HG02970 (cell line): ENCODE measurements around the gene CREG2.
"Not testable (repeated sequence)": the region's sequence is repeated elsewhere in the genome, so short reads cannot be mapped to it uniquely, and the experiment has no call there.

ENCODE experiments used
- ATAC-seq: cut with Tn5 transposase; IDR thresholded peaks from one replicate; pipeline ENCODE4 v1.9.1; 2021; ENCODE audit warnings: mild to moderate bottlenecking, moderate library complexity, moderate number of reproducible peaks; ENCODE audit not compliant: unreplicated experiment, low FRiP score

CREG2 gene

GRCh38 chr2:101349893-101350662 is 37.2 kb downstream of the CREG2 start:
- no peak for ATAC-seq

DNA sequence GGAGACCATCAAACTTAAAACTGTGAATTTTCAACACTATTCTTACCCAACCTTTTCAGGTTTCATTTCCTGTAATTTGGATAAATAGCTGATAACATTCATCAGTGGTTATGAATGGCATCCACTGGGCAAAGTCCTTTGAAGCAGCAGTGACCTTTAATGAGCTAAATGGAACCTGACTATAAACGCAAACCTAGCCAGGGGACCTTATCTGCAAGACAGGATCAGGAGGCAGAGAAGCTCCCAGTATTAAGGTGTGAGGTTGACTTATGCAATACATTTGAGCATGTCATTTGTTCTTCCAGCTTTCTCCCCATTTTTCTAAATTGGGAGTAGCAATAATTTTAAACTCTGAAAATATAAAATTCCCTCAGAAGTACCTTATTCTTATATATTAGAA is 38.4 kb downstream of the CREG2 start:
- no peak for ATAC-seq

DNA sequence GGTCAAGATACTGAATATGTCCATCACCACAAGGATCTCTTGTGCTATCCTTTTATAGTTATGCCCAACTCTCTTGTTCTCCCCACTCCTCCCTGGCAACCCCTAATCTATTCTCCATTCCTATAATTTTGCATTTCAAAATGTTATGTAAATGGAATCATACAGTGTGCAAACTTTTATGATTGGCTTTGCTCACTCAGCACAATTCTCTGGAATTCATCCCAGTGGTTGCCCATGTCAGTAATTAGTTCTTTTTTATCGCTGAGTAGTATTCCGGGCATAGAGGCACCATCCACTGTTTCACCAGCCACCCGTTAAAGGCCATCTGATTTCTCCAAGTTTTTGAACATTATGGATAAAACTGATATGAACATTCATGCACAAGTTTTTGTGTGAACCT is 40.4 kb downstream of the CREG2 start:
- ATAC-seq, result no peak

DNA sequence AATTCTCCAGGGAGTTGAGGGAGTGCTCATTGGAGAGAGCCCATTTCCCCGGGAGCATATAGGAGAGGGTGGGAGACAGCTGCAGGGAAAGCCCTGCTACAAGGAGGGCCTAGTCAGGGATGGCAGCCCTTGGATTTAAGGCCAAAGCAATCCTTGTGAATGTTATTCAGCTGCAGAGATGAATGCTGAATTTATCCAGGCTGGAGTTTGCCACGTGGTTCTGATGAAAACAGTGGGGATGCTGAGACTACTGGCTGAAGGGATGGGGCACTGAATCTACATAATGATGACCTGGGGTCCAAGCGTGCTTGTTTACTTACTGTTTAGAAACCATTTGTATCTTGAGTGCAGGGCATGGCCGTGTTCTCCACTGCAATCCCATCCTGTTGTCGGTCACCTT is 43.2 kb downstream of the CREG2 start:
- no peak for ATAC-seq

GRCh38 chr2:101342625-101343008 is 44.7 kb downstream of the CREG2 start:
- no peak for ATAC-seq

DNA sequence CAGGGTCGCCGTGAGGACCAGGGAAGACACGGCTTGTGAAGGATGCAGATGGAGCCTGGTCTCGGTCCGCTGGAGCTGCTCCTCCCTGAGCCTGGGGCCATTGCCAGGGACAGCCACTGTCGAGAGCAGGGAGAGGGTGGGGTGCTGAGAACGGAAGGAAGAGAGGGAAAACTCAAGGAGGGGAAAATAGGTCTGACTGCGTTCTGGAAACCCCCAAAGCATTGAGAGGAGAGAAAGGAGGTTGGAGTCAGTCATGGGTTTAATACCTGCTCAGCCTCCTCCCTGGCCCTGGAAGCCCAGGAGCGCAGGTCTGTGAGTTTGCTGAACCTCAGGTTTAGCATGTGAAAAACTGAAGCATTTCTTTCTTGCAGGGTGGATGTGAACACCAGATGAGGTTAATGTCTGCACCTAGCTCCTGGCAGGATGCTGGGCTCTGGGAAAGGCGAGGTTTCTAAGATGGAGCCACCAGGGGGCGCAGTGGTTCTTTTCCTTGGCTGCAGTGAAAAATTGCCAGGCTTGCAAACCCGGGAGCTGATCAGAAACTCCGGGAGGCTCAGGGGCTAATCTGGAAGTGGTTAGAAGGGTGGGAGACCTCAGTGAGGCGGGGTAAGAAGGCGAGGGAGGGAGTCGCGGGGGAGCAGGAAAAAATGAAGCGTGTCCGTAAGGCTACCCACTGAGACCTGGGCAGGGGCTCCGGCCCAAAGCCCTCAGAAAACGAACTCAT is 45.2 kb downstream of the CREG2 start:
- ATAC-seq, result no peak

DNA sequence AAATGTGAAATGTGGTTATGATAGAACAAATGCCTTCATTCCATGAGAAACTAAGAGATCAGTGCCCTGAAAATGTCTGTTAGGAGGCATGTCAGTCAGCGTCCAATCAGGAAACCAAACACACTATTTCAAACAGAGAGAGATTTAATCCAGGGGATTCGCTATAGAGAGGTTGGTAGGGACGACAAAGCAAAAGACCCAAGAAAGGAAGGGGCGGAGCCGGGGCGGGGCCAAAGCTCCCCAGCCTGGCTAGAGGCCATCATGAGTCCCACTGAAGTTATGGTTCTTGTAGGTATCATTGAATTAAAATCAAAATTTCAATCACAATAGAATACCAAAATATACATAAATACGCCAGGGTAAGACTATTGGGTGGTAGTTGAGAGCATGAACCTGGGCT is 45.9 kb downstream of the CREG2 start:
- ATAC-seq, result no peak

DNA sequence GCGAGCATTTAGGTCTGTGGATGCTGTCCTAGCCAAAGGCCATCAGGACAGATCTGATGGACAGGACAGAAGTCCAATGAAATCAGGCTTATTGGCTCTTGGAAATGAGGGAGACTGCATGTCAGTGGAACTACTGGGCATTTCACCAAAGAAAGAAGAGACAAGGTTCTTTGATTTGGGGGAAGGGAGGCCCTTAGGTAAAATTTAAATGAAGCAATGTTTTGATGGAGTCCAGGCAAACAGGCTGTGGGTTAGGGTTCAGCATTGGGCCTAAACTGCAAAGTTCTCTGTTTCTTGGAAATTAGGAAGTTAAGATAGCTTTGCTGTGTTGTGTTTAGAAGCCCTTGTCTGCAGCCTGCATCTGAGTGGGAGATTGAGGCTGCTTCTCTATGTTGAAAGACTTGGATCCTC is 47.2 kb downstream of the CREG2 start:
- no peak for ATAC-seq

GRCh38 chr2:101339266-101339880 is 47.9 kb downstream of the CREG2 start:
- no peak for ATAC-seq

DNA sequence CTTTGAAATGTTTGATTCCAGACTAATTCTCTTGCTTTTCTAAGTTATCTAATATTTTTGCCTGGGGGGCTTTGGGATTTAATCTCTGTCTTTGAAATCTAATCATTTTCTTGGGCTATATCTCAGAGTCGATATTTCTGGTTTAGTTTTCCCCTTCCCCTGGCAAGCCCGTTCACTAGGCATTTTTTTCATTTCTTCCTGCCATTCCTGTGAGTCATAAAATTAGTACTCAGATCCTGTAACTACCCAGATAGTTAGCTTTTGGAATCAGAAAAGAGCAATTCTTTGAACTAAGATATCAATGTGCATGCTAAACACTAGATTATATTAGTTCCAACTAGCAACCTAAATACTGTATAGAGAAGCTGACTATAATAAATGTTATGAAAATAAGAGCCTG is 49.4 kb downstream of the CREG2 start:
- no peak for ATAC-seq

- ATAC-seq, result no peak
Measured at GRCh38 chr2:101332885-101333766, 54.2 kb downstream of the CREG2 start.

- no peak for ATAC-seq
Measured at GRCh38 chr2:101331202-101331601, 56.1 kb downstream of the CREG2 start.

DNA sequence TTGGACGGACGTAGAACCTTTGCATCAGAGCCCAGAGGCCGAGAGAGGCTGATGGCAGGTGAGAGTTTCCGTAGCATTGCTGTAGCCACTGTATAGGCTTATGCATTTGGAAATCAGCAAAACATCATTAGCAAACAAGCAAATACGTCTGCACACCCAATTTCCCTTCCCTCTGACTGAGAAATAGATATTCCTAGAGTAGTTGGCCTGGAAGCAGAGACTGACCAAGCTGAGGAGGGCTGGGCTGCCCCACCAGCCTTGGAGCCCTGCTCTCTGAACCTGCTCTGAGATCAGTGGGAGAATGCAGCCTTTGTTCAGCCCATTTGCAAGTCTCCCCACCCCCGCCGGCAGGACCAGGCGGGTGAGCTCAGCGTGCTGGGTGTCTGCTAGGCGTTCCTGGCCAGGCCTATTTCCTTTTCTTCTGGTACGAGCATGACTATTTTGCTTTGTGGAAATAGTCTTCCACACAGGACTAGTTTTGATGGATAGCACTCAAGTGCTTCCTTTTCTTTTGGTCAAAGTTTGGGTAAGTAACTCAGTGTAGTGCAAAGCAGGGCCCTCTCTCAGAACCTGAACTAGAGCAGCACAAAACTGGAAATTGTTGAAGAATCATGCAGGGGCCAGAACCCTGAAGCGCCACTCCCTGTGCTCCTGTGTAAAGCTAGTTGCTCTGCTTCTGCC is 56.9 kb downstream of the CREG2 start:
- no peak for ATAC-seq

GRCh38 chr2:101329026-101329425 is 58.3 kb downstream of the CREG2 start:
- no peak for ATAC-seq

DNA sequence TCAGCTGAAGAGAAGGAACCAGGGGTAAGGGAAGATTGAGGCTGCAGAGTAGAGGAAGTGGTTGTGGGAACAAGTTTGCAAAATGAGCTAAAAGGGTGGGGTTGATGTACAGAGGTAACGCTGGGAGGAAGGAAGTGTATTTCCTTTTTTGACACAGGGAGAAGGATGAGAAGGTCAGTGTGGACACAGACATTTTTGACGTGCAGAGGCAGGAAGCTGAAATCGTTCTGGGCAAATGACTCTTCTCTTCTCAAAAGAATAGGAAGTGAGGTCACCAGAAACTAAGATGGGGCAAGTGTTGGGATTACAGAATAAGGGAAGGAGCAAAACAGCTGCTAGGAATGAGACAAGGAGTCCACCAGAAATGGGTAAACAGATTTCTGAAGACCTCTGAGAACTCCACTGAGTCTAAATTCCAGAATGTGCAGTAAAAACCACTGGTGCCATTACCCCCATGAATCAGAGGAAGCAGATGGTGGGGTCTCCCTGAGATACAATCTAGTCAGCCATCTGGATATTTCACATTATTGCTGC is 58.8 kb downstream of the CREG2 start:
- no peak for ATAC-seq

DNA sequence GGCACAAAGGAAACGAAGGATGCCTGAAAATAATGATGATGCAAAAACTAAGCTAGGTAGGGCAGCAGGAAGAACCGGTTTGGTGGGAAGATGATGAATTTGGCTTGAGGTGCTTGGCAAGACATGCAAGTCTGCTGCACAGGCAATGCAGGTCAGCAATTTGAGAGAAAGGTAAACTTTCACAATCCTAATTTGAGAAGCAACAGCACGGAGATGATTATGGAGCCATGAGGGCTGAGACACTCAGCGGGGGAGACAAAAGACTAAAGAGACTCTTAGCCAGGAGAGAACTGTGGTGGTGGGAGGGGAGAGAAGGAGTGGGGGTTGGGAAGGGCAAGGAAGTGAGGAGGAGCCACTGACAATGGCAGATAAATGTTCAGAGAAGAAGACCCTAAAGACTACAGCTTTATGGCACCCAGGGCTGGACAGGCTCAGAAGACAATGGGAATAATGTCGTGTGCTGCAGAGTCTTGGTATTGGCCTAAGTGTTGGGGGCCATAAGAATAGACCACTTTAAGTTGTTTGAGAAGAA is 59.4 kb downstream of the CREG2 start:
- ATAC-seq, result no peak

GRCh38 chr2:101325425-101325824 is 61.9 kb downstream of the CREG2 start:
- ATAC-seq, result no peak

- not testable (repeated sequence) for ATAC-seq
Measured at GRCh38 chr2:101316568-101316967, 70.7 kb downstream of the CREG2 start.

- ATAC-seq, result no peak
Measured at GRCh38 chr2:101311696-101312017, 75.6 kb downstream of the CREG2 start.
